Suppressor macrophage treated with lipopolysaccharide for 4 hours (primary cell): Measurements from ENCODE around the gene NR2E1.

Source experiments
- DNase-seq: peaks from one replicate; pipeline ENCODE4 v3.0.0-alpha.2; 2020

NR2E1 gene

GRCh38 chr6:108156180-108156937, 9.5 kb upstream of the NR2E1 start:
- DNase-seq, result no peak

DNA sequence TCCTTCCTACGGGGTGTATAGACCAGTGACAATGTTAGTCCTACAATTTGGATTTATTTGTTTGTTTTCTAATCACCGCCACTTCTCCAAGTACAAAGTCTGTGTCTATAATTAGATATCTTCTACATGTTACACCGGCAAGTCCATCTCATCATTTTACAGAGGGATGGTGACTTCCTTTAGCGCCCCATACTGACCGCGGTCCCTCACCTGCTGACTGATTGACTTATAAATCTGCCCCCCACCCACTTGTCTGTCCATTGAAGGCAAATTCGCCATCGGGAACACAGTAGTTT, 8.9 kb upstream of the NR2E1 start:
- DNase-seq, result no peak

DNA sequence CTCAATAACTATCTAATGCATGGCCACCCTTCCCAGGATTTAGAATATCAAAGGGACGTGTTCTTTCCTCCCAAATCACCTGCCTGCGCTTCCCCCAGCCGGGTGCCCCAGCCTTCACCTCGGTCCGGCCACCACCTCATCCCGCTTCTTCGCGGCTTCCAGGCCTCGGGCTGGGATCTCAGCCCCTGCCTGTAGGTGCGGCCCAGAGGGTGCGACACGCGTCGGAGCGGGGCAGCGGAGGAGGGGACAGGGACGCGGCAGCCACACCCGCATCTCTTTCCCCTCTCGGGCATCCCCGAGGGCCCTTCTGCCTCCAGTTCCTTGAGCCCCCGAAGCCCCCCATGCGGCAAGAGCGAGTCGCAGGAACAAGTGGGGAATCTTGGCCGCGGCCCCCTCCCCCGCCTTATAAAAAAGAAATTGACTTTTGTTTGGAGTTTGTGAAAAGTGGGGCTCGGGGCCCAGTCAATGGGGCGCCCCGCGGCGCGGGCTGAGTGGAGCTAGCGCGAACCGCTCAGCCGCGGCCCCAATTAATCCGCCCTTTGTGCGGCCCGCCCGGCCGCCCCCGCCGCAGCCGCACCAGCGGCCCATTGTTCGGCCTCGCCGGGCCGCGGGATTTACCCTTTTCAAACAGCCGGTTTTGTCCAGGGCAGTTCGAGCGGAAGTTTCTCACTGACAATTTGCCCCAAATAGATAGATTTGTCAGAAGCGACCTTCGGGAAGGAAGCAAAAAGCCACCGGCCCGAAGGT, 8.4 kb upstream of the NR2E1 start:
- DNase-seq, result peak; percentile 25

DNA sequence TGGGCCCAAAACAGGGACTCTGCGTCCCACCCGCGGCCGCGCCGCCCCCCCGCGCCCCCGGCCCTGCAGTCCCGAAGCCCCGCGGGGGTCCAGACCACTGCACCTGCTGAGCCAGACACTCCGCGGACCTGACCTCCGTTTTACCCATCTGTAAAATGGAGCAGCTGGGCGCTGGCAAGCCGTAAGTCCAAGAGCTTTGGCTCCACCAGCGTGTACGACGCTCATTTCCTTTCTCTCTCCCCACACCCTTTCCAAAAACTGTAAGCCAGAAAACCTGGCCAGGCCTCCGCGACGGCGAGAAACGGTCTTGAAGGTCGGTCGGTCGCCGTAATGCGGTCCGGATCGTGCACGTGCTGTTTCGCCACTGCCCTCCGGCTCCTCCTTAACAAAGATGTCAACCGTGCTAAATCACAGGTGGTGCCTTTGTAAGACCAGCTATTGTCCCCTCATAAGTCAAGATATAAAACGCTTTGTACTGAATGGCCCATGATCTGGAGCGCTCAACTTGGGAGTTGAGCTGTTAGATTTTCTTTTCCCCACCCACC, 7.8 kb upstream of the NR2E1 start:
- DNase-seq, result no peak

DNA sequence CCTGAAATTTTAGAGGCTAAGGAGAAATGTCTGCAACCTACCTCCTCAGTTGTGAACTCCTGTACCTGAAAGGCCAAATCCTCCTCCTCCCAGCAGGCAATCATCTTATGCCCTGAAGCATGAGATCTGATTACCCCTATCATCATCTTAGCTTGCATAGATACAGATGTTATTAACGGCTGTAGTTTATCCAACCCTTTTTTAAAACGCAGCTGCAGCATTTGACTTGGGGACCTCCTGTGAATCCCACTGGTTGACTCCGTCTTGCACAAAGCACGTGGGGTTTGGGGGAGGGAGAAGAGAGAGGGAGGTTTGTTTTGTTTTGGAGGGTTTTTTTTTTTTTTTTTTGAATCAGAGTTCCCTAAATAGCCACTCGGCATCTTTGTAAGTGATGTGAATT, 5.8 kb upstream of the NR2E1 start:
- DNase-seq, result no peak

GRCh38 chr6:108161724-108162282, 4.0 kb upstream of the NR2E1 start:
- no peak for DNase-seq

DNA sequence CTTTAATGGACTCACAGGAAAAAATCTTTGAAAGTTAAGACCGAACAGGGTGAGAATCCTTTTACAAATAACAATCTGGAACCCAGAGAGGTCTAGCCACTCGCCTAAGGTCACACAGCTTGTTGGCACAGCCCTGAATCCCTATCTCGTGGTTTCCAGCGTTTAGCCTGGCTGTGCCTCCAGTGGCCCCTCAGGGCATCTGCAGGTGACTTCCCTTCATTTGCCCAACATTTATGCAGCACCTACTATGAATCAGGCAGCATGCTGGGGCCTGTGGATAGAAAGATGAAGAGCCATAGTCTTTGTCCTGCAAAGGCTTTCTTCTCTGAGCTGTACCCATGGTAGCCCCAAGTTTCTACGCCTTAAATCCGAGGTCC, 2.6 kb upstream of the NR2E1 start:
- DNase-seq, result no peak

- no peak for DNase-seq
Observed at GRCh38 chr6:108163644-108164542, 1.9 kb upstream of the NR2E1 start.

DNA sequence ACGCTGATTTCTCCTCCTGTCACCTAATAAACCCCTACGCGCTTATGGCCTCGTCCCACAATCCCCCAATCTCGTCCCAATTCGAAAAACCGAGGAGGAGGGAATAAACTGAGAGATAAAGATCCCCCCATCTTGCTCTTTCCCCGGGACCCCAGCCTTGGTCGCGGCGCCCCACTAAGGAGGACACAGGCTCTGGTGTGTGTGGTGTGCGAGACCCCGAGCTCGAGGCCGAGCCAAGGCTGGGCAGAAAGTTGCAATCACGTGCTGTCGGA, 1.3 kb upstream of the NR2E1 start:
- DNase-seq, result no peak

DNA sequence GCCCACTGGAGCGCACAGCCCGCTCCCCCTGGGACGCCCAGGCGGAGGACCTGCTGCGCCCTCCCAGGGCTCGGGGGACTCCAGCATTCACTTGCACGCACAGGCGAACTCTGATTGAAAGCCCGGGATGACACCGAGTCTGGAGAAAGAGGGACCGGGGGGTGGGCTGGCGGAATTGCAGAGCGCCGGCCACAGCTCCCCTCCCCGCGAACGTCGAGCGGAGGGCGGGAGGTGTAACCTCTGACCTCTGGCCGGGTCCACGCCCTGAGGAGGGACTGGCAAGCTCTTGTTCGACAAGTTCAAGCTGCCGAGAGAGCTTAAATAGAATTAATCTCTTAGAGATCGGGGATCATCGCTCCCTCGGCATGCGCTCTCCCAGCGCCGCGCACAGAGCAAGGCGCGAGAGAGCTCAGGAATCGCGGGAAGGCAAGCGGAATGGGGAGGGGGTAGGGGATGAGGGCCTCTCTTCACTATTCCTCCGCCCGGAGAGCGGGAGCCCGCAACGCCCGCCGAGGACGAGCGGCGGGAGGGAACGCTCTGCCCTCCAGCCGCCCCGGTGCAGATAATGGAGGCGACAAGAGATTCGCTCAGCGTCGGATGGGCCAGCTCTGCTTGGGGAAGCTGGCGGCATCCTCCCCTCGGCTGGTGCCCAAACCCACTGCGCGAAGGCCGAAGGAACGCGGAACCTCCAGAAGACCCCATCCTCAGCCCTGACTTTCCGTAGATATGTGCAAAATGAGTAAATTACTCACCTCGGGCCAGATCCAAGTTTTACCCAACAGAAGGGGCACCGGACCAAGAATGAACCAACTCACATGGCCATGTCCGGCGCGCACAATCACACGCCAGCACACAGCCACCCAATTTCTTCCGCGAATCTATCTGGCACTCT, 761 bp upstream of the NR2E1 start:
- no peak for DNase-seq

DNA sequence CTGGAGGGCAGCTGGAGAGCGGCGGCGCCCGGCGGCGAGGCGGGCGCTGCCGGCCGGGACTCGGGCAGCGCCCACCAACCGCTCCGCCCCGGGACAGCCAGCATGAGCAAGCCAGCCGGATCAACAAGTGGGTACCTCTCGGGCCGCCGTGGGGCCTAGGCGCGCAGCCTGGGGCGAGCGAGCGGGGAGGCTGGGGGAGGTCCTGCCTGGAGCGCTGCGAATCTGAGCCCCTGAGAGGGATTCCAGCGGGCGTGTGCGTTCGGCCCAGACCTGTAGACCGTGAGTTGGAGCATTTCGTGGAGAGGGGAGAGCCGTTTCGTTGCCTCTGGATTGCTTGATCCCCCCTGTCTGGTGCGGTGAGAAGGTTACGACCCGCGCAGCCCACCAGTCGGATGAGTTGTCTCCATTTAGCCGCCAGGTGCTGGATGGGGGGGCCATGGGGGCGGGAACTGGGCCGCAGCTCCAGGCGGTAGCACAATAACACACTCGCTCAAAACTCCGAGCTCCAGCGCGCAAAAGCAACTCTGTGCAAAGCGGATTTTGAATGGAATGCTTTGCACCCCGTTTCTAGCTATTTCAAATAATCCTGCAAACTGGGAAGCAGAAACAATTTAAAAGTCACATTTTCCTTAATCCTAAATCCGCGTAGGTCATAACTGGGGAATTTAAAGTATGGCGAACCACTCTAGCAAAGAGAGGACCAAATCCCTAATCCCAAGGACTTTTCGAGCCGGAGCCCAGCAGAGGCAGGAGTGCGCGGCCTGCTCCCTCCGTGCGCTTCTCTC, 1.0 kb downstream of the NR2E1 start:
- DNase-seq, result no peak

DNA sequence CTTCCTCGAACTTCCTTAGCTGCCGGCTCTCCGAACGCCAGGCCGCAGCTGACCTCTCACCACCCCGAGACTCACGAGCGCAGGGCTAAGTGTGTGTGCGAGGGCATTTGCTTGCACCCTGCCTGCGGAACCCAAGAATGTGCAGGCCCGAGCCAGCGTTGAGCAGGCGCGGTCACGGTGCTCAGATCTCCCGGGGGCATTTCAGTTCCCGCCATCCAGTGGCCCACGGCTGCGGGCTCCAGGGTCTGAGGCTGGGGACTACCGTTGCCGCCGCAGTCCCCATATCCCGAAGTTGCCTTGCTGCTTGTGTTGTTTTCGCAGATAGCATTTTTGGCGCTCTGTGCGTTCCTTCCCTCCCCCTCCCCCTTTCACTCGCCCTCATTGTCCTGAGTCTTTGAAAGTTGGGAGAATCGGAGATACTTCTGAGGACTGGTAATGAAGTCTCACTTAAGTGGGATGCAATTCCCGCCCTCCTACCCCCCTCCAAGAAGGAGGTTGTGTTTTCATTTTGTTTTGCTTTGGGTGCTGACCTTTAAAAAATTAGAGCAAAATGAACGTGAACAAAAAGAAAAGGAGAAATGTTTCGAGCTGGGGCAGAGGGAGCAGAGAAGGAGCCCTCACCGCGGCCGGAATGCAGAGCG, 1.7 kb downstream of the NR2E1 start:
- DNase-seq, result no peak

- no peak for DNase-seq
Observed at GRCh38 chr6:108168090-108168463, 2.3 kb downstream of the NR2E1 start.

DNA sequence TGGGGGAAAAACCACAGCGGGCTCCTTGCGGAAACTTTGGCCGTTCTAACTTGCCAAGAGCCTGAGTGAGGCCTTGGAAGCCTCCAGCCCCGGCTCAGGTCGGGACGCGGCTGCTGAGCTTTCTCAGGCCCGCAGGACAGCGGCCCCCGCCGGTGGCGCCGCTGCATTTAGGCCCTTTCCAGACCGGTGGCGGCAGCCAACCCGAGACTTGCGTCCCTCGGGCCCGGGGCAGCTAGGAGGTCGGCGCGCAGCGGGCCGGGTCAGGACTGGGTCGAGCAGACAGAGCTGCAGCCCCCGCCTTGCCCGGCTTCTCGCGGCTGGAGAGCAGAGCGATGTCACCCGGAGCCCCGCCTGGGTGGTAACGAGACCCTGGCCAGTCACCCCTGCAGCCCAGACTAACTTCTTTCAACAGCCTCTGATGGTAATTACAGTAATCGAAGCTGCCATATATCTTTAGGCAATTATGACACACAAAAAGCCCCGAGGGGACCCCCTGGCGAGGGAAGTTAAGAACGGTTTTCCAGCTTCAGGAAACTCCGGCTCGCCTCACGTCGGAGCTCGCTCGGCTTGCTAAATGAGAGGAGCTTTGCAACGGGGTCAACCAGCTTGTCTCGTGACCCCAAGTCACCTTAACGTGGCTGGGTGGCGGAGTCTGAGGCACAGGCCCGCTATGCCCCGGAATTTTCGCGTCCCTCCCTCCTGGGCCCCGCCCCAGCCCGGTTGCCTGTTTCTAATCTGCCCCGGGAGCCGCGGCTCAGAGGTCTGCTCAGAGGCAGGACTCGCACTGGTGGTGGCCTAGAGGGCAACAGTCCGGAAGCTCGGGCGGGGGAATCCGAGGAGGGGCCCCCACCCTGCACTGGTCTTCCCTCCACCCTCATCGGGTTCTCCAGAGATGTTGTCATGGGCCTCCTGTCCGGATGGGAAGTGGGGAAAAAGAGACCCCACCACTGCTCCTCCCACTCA, 3.0 kb downstream of the NR2E1 start:
- DNase-seq, result peak; percentile 48

DNA sequence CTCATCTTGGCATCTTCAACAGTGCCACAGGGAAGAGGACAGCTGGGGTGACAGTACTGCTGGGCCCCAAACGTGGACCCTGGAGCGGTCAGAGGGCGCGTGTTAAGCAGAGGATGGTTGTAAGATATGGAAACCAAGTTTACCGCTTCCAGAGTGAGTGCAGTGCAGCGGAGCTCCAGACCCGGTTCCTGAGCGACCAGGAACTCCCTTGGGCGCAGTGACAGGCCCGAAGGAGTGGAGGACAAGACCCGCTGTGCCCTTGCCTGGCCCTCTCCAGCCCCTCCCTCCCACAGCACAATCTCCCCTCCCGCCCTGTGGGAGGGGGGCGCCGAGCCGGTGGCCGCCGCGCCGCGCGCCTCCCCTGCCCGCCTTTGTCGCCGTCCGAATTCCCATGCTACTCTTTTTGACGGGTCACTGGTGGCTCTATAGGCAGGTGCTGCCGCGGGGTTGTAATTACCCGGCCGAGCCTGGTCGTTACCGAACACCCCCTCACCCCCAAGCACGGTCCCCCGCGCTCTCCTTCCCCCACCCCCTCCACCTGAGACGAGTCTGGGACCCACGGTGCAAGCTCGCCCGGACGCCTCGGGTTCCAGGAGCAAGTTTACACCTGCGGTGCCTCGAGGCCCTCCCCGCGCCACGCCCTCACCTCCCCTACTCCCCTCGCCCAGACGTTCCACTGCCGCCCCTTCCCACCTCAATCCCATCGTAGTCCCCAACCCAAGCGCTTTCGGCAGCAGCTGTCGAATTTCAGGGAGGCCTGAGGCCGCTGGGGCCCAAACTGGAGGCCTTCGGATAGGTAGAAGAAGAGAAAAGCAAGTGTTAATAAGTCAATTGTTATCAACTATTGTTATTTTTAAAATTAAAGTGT, 3.9 kb downstream of the NR2E1 start:
- no peak for DNase-seq

DNA sequence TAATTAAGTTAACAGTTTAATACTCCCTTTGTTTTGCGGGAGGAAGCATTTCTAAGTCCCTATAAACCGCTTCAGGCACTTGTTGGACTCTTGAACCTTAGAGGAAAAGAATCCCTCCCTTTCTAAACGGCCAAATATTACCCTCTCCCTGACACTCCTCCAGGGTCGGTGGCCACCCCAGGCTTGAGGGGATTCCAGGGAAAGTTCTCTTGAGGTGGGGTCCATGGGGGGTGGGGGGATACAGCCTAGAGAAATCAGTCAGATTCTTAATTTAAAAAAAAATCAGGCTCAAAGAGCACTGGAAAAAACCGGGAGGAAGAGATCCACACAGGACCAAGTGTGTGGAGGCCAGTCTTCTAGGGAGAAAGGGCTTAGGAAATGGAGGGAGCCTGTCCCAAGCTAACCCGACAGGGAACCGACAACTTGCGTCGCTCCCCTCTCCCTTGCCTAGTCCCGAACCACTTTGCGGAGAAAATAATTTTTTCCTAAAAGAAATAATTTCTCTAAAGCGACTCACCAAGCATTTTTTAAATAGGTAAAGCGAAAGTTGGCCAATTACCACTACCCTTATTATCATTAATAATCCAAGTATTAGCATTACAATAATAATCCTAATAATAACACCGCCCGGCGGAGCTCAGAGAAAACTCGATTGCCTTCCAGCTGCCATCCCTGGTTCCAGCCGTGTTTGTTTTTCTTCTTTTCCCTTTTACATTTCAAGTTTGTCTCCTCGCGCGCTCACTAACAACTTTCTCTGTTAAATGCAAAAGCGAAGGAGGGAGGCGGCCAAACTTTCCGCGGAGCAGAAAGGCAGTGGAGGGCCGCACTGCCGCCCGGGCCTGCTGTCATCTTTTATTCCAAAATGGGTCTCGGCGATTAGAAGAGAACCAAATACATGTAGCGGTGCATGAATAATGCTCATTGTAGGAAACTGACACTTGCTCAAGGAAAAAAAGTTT, 4.8 kb downstream of the NR2E1 start:
- DNase-seq, result no peak

DNA sequence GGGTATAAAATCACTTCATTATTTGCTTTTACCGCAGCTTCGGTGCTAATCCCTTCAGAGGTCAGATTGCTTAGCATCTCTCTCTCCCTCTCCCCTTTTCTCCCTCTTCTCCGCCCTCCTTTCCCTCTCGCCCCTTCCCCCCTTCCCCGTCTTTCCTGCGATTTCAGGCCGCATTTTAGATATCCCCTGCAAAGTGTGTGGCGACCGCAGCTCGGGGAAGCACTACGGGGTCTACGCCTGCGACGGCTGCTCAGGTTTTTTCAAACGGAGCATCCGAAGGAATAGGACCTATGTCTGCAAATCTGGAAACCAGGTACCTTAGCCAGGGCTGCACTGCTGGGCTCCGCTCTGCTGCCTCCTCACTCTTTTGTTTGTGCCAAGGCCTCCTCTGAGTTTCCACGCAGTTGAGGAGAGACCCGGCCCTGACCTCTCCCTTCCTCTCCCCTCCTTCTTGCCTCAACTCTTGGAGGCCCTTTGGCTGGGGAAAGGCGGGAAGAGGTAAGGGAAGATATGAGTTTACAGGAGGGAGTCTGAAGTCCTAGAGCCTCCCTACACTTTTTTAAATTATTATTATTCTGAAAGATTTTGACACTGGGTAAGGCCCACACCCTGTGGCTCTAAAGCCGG, 5.6 kb downstream of the NR2E1 start:
- DNase-seq, result no peak
